BLaER1 treated with 17β-estradiol and CSF1 and Interleukin-3, amounts not matched to agents 10 nM and 100 nM (cell line): ENCODE data around the gene IFT27.

Source experiments
- H3K27ac ChIP-seq, 11 experiments: shearing (Covaris generic); formaldehyde crosslinking; 2 replicates each; pipeline ENCODE4 v1.8.1; 2022
- H3K27me3 ChIP-seq, 11 experiments: shearing (Covaris generic); formaldehyde crosslinking; 2 replicates each; pipeline ENCODE4 v1.8.1; 2022
- H3K36me3 ChIP-seq, 11 experiments: shearing (Covaris generic); formaldehyde crosslinking; 2 replicates each; pipeline ENCODE4 v1.8.1; 2022
- H3K4me1 ChIP-seq, 10 experiments: shearing (Covaris generic); formaldehyde crosslinking; 2 replicates each; pipeline ENCODE4 v1.8.1; 2022
- H3K4me2 ChIP-seq, 11 experiments: shearing (Covaris generic); formaldehyde crosslinking; 2 replicates each; pipeline ENCODE4 v1.8.1; 2022
- H3K4me3 ChIP-seq, 10 experiments: shearing (Covaris generic); formaldehyde crosslinking; 2 replicates each; pipeline ENCODE4 v1.8.1; 2022
- H3K9ac ChIP-seq, 11 experiments: shearing (Covaris generic); formaldehyde crosslinking; 2 replicates each; pipeline ENCODE4 v1.8.1; 2022
- H3K9me3 ChIP-seq, 11 experiments: shearing (Covaris generic); formaldehyde crosslinking; replicated peaks in 1 of 11; 2 replicates each; pipeline ENCODE4 v1.8.1; 2022
- H4K20me1 ChIP-seq, 11 experiments: shearing (Covaris generic); formaldehyde crosslinking; 2 replicates each; pipeline ENCODE4 v1.8.1; 2022
- Cebpa-rat ChIP-seq, 11 experiments: shearing (Covaris generic); IDR thresholded peaks; 2 replicates each; pipeline ENCODE4 v1.8.1; 2022

Gene IFT27

GRCh38 chr22:36753120-36753802, 22.7 kb downstream of the IFT27 start:
- Histone ChIP-seq H3K36me3 (no peaks in the 10 kb centered on the region), H3K9ac (no peak overlapping the region), H3K9me3 (no peaks in the 10 kb centered on the region), H3K4me3 (no peak overlapping the region), H3K27ac (no peak overlapping the region), H4K20me1 (no peaks in the 10 kb centered on the region), H3K4me2 (no peak overlapping the region), H3K27me3 (no peaks in the 10 kb centered on the region), H3K4me1 (peaks cover 18 to 30% (median 29%) of the 10 kb centered on the region in 10 experiments)
- no peak for TF ChIP-seq Cebpa-rat (IDR thresholded peaks at IDR 0.05)

- Histone ChIP-seq H3K4me1 (peaks cover 0 to 32% (median 14%) of the 10 kb centered on the region in 10 experiments; a peak in 14 of 20 replicates), H4K20me1 (no peaks in the 10 kb centered on the region), H3K4me3 (no peak overlapping the region), H3K9me3 (0 out of 22 replicates have a peak, but pooled peaks cover 0 to under 1% (median 0%) of the 10 kb centered on the region in 11 experiments), H3K9ac (no peak overlapping the region), H3K4me2 (peak overlapping the region in 6 of 11 experiments; percentile 1 to 43 (median 16); a peak in 8 of 22 replicates), H3K36me3 (no peaks in the 10 kb centered on the region), H3K27me3 (no peaks in the 10 kb centered on the region), H3K27ac (no peak overlapping the region)
- no peak for TF ChIP-seq Cebpa-rat (IDR thresholded peaks at IDR 0.05)
Observed at GRCh38 chr22:36746375-36746970, 29.4 kb downstream of the IFT27 start.

GRCh38 chr22:36745301-36745995, 30.5 kb downstream of the IFT27 start:
- Histone ChIP-seq H3K36me3 (no peaks in the 10 kb centered on the region), H3K4me3 (no peak overlapping the region), H4K20me1 (no peaks in the 10 kb centered on the region), H3K9me3 (peaks cover 0 to 9% (median 0%) of the 10 kb centered on the region in 11 experiments; a peak in 1 of 22 replicates), H3K9ac (no peak overlapping the region), H3K4me1 (peaks cover 0 to 32% (median 14%) of the 10 kb centered on the region in 10 experiments; a peak in 14 of 20 replicates), H3K27me3 (no peaks in the 10 kb centered on the region), H3K4me2 (peak overlapping the region in 9 of 11 experiments; percentile 2 to 43 (median 12); a peak in 12 of 22 replicates), H3K27ac (no peak overlapping the region)
- no peak for TF ChIP-seq Cebpa-rat (IDR thresholded peaks at IDR 0.05)

GRCh38 chr22:36744791-36745190, 31.1 kb downstream of the IFT27 start:
- H3K9ac ChIP-seq: 0 out of 22 replicates have a peak overlapping the region, but pooled peaks of 1 of the 11 experiments have one; percentile 9
- H3K4me1 ChIP-seq: peaks cover 0 to 32% (median 14%) of the 10 kb centered on the region in 10 experiments; a peak in 14 of 20 replicates
- H3K27ac ChIP-seq: no peak overlapping the region
- peaks cover 0 to 9% (median under 1%) of the 10 kb centered on the region in 11 experiments; a peak in 5 of 22 replicates for H3K9me3 ChIP-seq
- H3K4me2 ChIP-seq: peak overlapping the region in 3 of 11 experiments; percentile 17 to 43 (median 23); a peak in 3 of 22 replicates
- TF ChIP-seq Cebpa-rat (IDR thresholded peaks at IDR 0.05): no peak
- H3K27me3 ChIP-seq: no peaks in the 10 kb centered on the region
- H3K4me3 ChIP-seq: no peak overlapping the region
- no peaks in the 10 kb centered on the region for H3K36me3 ChIP-seq
- no peaks in the 10 kb centered on the region for H4K20me1 ChIP-seq

- H3K9ac ChIP-seq: peak overlapping the region in 1 of 11 experiments; percentile 9; a peak in 1 of 22 replicates
- no peak overlapping the region for H3K4me3 ChIP-seq
- H3K4me1 ChIP-seq: peaks cover 0 to 32% (median 14%) of the 10 kb centered on the region in 10 experiments; a peak in 14 of 20 replicates
- TF ChIP-seq Cebpa-rat (IDR thresholded peaks at IDR 0.05): no peak
- peaks cover 0 to 9% (median 4%) of the 10 kb centered on the region in 11 experiments; a peak in 12 of 22 replicates for H3K9me3 ChIP-seq
- peak overlapping the region in 5 of 11 experiments; percentile 4 to 23 (median 17); a peak in 4 of 22 replicates for H3K4me2 ChIP-seq
- no peaks in the 10 kb centered on the region for H3K36me3 ChIP-seq
- no peaks in the 10 kb centered on the region for H3K27me3 ChIP-seq
- H4K20me1 ChIP-seq: no peaks in the 10 kb centered on the region
- no peak overlapping the region for H3K27ac ChIP-seq
Observed at GRCh38 chr22:36744413-36744765, 31.5 kb downstream of the IFT27 start.

- Histone ChIP-seq H3K36me3 (no peaks in the 10 kb centered on the region), H3K4me2 (peak overlapping the region in 5 of 11 experiments; percentile 4 to 23 (median 17); a peak in 2 of 22 replicates), H3K9ac (peak overlapping the region in 1 of 11 experiments; percentile 15; a peak in 2 of 22 replicates), H4K20me1 (no peaks in the 10 kb centered on the region), H3K9me3 (peaks cover 0 to 13% (median 8%) of the 10 kb centered on the region in 11 experiments; a peak in 12 of 22 replicates), H3K27ac (no peak overlapping the region), H3K27me3 (no peaks in the 10 kb centered on the region), H3K4me1 (peaks cover 5 to 35% (median 17%) of the 10 kb centered on the region in 10 experiments; a peak in 18 of 20 replicates), H3K4me3 (no peak overlapping the region)
- TF ChIP-seq Cebpa-rat (IDR thresholded peaks at IDR 0.05): no peak
Observed at GRCh38 chr22:36743591-36744412, 32.1 kb downstream of the IFT27 start.

GRCh38 chr22:36743011-36743410, 32.9 kb downstream of the IFT27 start:
- H3K27me3 ChIP-seq: no peaks in the 10 kb centered on the region
- no peak overlapping the region for H3K4me3 ChIP-seq
- H3K9me3 ChIP-seq: peaks cover 0 to 13% (median 8%) of the 10 kb centered on the region in 11 experiments; a peak in 12 of 22 replicates
- H3K4me2 ChIP-seq: no peak overlapping the region
- H3K36me3 ChIP-seq: no peaks in the 10 kb centered on the region
- H3K27ac ChIP-seq: no peak overlapping the region
- peaks cover 13 to 43% (median 25%) of the 10 kb centered on the region in 10 experiments for H3K4me1 ChIP-seq
- H3K9ac ChIP-seq: no peak overlapping the region
- no peaks in the 10 kb centered on the region for H4K20me1 ChIP-seq
- no peak for TF ChIP-seq Cebpa-rat (IDR thresholded peaks at IDR 0.05)

GRCh38 chr22:36741968-36742367, 34.0 kb downstream of the IFT27 start:
- Histone ChIP-seq H3K9ac (no peak overlapping the region), H4K20me1 (no peaks in the 10 kb centered on the region), H3K36me3 (no peaks in the 10 kb centered on the region), H3K27ac (no peak overlapping the region), H3K4me3 (no peak overlapping the region), H3K9me3 (peaks cover 0 to 13% (median 8%) of the 10 kb centered on the region in 11 experiments; a peak in 12 of 22 replicates), H3K4me2 (no peak overlapping the region), H3K4me1 (peaks cover 23 to 54% (median 35%) of the 10 kb centered on the region in 10 experiments), H3K27me3 (no peaks in the 10 kb centered on the region)
- no peak for TF ChIP-seq Cebpa-rat (IDR thresholded peaks at IDR 0.05)
